SK-N-SH treated with all-trans-retinoic acid at 6 μM for 48 hours (cell line): ENCODE results near the gene GRIA1.

Experiments
- ATAC-seq: fragments of 200-7000 bp; cut with Tn5 transposase; 3 replicates; pipeline ENCODE4 v1.9.1; 2020; ENCODE audit warnings: mild to moderate bottlenecking, moderate library complexity
- ARNTL ChIP-seq: fragments of 450-650 bp; formaldehyde crosslinking; IDR thresholded peaks from 2 replicates; pipeline ENCODE4 v1.5.0; 2020; ENCODE audit warnings: low read depth, mild to moderate bottlenecking, moderate library complexity, borderline replicate concordance
- BACH2 ChIP-seq: fragments of 250-450 bp; sonication (Bioruptor Pico); IDR thresholded peaks from 2 replicates; pipeline ENCODE4 v1.9.0; 2021; ENCODE audit warnings: mild to moderate bottlenecking, borderline replicate concordance
- GLIS3 ChIP-seq: fragments of 250-450 bp; sonication (Bioruptor Pico); IDR thresholded peaks from 2 replicates; pipeline ENCODE4 v1.5.0; 2020; ENCODE audit warnings: mild to moderate bottlenecking, moderate library complexity
- ISL1 ChIP-seq: fragments of 250-450 bp; sonication (Bioruptor Pico); IDR thresholded peaks from 2 replicates; pipeline ENCODE4 v2.1.2; 2022; ENCODE audit warnings: mild to moderate bottlenecking, moderate library complexity
- OSR1 ChIP-seq: fragments of 250-450 bp; sonication (Bioruptor Pico); IDR thresholded peaks from 2 replicates; pipeline ENCODE4 v1.8.0; 2022; ENCODE audit warnings: moderate library complexity, mild to moderate bottlenecking, inconsistent platforms
- RARB ChIP-seq: fragments of 250-450 bp; sonication (Bioruptor Pico); IDR thresholded peaks from 2 replicates; pipeline ENCODE4 v1.8.0; 2021; ENCODE audit warnings: mild to moderate bottlenecking, moderate library complexity
- SNAI2 ChIP-seq: fragments of 250-450 bp; sonication (Bioruptor Pico); IDR thresholded peaks from 2 replicates; pipeline ENCODE4 v1.5.0; 2020; ENCODE audit warnings: mild to moderate bottlenecking, moderate library complexity
- TCF4 ChIP-seq: fragments of 250-450 bp; sonication (Bioruptor Pico); IDR thresholded peaks from 2 replicates; pipeline ENCODE4 v1.8.0; 2021; ENCODE audit warnings: mild to moderate bottlenecking, moderate library complexity, borderline replicate concordance
- TOX ChIP-seq: fragments of 250-450 bp; sonication (Bioruptor Pico); IDR thresholded peaks from 2 replicates; pipeline ENCODE4 v1.8.0; 2021; ENCODE audit warnings: mild to moderate bottlenecking, moderate library complexity, borderline replicate concordance
- ZFP3 ChIP-seq: fragments of 250-450 bp; sonication (Bioruptor Pico); IDR thresholded peaks from 2 replicates; pipeline ENCODE4 v1.5.0; 2020; ENCODE audit warnings: mild to moderate bottlenecking, moderate library complexity
- ZFP30 ChIP-seq: fragments of 450-650 bp; formaldehyde crosslinking; IDR thresholded peaks from 2 replicates; pipeline ENCODE4 v1.5.0; 2022; ENCODE audit warnings: mild to moderate bottlenecking, moderate library complexity
- ZNF565 ChIP-seq: fragments of 450-650 bp; formaldehyde crosslinking; conservative IDR thresholded peaks from 2 replicates; pipeline ENCODE4 v1.5.0; 2020; ENCODE audit warnings: low read depth, mild to moderate bottlenecking, moderate library complexity
- ZNF70 ChIP-seq: fragments of 450-650 bp; formaldehyde crosslinking; IDR thresholded peaks from 2 replicates; pipeline ENCODE4 v1.5.0; 2020; ENCODE audit warnings: mild to moderate bottlenecking, moderate library complexity
- ZNF8 ChIP-seq: fragments of 450-650 bp; formaldehyde crosslinking; IDR thresholded peaks from 2 replicates; pipeline ENCODE4 v1.5.0; 2020; ENCODE audit warnings: mild to moderate bottlenecking, moderate library complexity
- TF ChIP-seq, protein P1 (sequence below): fragments of 250-450 bp; sonication (Bioruptor Pico); IDR thresholded peaks from 2 replicates; pipeline ENCODE4 v1.5.1; 2021; ENCODE audit warnings: mild to moderate bottlenecking, moderate library complexity
- TF ChIP-seq, protein P2 (sequence below): fragments of 250-450 bp; sonication (Bioruptor Pico); IDR thresholded peaks from 2 replicates; pipeline ENCODE4 v1.8.0; 2020; ENCODE audit warnings: mild to moderate bottlenecking, moderate library complexity, borderline replicate concordance
- TF ChIP-seq, protein P3 (sequence below): fragments of 250-450 bp; sonication (Bioruptor Pico); IDR thresholded peaks from 2 replicates; pipeline ENCODE4 v1.5.0; 2020; ENCODE audit warnings: mild to moderate bottlenecking, moderate library complexity
- TF ChIP-seq, protein P4 (sequence below): fragments of 250-450 bp; sonication (Bioruptor Pico); IDR thresholded peaks from 2 replicates; pipeline ENCODE4 v1.8.0; 2021; ENCODE audit warnings: low read depth, mild to moderate bottlenecking, moderate library complexity, borderline replicate concordance
- TF ChIP-seq, protein P5 (sequence below): fragments of 250-450 bp; sonication (Bioruptor Pico); IDR thresholded peaks from 2 replicates; pipeline ENCODE4 v1.5.1; 2020; ENCODE audit warnings: low read depth, mild to moderate bottlenecking, moderate library complexity

The GRIA1 gene

DNA sequence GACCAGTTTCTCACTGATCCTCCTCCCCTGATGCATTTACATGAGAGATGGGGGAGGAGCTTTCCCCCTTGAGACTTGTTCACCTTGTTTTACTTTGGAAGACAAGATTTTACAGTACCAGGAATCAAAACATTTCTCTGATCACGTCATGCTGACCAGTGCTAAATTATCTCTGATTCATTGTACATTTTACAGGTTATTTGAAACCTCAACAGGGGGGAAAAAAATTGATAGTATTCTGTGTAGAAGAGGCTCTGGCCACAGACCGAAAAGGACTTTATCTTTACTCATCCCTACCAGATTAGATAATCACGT is 133.9 kb downstream of the GRIA1 start:
- TF ChIP-seq, protein P1, sequence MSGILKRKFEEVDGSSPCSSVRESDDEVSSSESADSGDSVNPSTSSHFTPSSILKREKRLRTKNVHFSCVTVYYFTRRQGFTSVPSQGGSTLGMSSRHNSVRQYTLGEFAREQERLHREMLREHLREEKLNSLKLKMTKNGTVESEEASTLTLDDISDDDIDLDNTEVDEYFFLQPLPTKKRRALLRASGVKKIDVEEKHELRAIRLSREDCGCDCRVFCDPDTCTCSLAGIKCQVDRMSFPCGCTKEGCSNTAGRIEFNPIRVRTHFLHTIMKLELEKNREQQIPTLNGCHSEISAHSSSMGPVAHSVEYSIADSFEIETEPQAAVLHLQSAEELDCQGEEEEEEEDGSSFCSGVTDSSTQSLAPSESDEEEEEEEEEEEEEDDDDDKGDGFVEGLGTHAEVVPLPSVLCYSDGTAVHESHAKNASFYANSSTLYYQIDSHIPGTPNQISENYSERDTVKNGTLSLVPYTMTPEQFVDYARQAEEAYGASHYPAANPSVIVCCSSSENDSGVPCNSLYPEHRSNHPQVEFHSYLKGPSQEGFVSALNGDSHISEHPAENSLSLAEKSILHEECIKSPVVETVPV: no peak
- no peak for TF ChIP-seq ZNF565 (CRISPR knock-in tag)
- no peak for TF ChIP-seq SNAI2 (CRISPR knock-in tag)
- no peak for TF ChIP-seq ZNF8 (CRISPR knock-in tag)
- no peak for TF ChIP-seq RARB
- TF ChIP-seq, all 23 proteins: peak for 0

DNA sequence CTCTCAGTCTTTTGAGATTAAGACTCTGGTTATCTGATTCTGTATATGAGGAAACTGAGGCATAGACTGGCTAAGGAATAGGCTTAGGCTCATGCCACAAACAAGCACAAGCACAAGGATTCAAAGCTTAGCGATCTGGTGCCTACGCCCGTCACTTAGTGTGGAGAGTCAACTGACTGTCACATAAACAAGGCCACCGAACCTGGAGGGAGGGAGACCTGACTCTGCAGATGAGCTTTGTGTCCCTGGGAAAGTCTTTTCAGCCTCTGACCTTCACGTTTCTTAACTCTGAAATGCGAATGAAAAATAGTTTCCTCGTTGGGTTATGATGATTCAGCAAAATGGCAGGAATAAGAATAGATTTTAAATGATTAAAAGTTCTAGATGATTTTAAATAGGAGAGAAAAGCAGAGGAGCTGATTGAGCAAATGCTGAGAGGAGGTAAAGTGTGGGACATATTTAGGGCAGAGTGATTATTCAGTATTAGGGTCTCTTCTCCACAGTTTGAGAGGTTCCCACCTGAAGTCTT is 135.4 kb downstream of the GRIA1 start:
- TF ChIP-seq ZNF8 (CRISPR knock-in tag) (no peak), ISL1 (CRISPR knock-in tag) (no peak), GLIS3 (CRISPR knock-in tag) (no peak), TCF4 (CRISPR knock-in tag) (no peak), OSR1 (CRISPR knock-in tag) (no peak), ARNTL (CRISPR knock-in tag) (no peak)
- TF ChIP-seq, protein P2, sequence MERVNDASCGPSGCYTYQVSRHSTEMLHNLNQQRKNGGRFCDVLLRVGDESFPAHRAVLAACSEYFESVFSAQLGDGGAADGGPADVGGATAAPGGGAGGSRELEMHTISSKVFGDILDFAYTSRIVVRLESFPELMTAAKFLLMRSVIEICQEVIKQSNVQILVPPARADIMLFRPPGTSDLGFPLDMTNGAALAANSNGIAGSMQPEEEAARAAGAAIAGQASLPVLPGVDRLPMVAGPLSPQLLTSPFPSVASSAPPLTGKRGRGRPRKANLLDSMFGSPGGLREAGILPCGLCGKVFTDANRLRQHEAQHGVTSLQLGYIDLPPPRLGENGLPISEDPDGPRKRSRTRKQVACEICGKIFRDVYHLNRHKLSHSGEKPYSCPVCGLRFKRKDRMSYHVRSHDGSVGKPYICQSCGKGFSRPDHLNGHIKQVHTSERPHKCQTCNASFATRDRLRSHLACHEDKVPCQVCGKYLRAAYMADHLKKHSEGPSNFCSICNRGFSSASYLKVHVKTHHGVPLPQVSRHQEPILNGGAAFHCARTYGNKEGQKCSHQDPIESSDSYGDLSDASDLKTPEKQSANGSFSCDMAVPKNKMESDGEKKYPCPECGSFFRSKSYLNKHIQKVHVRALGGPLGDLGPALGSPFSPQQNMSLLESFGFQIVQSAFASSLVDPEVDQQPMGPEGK (CRISPR knock-in tag): no peak
- TF ChIP-seq, protein P3, sequence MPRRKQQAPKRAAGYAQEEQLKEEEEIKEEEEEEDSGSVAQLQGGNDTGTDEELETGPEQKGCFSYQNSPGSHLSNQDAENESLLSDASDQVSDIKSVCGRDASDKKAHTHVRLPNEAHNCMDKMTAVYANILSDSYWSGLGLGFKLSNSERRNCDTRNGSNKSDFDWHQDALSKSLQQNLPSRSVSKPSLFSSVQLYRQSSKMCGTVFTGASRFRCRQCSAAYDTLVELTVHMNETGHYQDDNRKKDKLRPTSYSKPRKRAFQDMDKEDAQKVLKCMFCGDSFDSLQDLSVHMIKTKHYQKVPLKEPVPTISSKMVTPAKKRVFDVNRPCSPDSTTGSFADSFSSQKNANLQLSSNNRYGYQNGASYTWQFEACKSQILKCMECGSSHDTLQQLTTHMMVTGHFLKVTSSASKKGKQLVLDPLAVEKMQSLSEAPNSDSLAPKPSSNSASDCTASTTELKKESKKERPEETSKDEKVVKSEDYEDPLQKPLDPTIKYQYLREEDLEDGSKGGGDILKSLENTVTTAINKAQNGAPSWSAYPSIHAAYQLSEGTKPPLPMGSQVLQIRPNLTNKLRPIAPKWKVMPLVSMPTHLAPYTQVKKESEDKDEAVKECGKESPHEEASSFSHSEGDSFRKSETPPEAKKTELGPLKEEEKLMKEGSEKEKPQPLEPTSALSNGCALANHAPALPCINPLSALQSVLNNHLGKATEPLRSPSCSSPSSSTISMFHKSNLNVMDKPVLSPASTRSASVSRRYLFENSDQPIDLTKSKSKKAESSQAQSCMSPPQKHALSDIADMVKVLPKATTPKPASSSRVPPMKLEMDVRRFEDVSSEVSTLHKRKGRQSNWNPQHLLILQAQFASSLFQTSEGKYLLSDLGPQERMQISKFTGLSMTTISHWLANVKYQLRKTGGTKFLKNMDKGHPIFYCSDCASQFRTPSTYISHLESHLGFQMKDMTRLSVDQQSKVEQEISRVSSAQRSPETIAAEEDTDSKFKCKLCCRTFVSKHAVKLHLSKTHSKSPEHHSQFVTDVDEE (CRISPR knock-in tag): no peak
- no peak for ATAC-seq

More for the DNA sequence above, 133.9 kb downstream of the GRIA1 start:
- no peak for ATAC-seq

DNA sequence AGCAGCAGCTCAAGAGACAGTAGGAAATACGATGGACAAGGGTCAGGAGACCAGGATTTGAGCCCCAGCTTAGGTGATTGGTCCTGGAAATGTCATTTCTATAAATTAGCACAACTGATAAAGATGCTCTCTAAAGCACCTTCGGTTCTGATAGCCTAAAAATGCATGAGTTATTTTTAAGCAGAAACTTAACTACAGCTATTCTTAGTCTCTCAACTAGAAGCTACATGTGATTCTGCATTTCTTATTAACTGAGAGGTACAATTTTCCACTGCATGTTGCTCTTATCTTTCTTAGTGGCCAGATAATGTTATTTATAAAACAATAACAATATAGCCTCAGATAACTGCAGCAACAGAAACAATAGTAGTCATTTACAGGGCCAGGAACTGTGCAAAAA is 136.4 kb downstream of the GRIA1 start:
- TF ChIP-seq, protein P4, sequence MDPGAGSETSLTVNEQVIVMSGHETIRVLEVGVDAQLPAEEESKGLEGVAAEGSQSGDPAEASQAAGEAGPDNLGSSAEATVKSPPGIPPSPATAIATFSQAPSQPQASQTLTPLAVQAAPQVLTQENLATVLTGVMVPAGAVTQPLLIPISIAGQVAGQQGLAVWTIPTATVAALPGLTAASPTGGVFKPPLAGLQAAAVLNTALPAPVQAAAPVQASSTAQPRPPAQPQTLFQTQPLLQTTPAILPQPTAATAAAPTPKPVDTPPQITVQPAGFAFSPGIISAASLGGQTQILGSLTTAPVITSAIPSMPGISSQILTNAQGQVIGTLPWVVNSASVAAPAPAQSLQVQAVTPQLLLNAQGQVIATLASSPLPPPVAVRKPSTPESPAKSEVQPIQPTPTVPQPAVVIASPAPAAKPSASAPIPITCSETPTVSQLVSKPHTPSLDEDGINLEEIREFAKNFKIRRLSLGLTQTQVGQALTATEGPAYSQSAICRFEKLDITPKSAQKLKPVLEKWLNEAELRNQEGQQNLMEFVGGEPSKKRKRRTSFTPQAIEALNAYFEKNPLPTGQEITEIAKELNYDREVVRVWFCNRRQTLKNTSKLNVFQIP (CRISPR knock-in tag): no peak
- TF ChIP-seq ZFP3 (CRISPR knock-in tag): no peak
- TF ChIP-seq, protein P1: no peak
- TF ChIP-seq ZNF70 (CRISPR knock-in tag): no peak
- TF ChIP-seq TOX (CRISPR knock-in tag): no peak
- TF ChIP-seq GLIS3 (CRISPR knock-in tag): no peak
- no peak for TF ChIP-seq ZFP30 (CRISPR knock-in tag)
- TF ChIP-seq, protein P5, sequence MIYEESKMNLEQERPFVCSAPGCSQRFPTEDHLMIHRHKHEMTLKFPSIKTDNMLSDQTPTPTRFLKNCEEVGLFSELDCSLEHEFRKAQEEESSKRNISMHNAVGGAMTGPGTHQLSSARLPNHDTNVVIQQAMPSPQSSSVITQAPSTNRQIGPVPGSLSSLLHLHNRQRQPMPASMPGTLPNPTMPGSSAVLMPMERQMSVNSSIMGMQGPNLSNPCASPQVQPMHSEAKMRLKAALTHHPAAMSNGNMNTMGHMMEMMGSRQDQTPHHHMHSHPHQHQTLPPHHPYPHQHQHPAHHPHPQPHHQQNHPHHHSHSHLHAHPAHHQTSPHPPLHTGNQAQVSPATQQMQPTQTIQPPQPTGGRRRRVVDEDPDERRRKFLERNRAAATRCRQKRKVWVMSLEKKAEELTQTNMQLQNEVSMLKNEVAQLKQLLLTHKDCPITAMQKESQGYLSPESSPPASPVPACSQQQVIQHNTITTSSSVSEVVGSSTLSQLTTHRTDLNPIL (CRISPR knock-in tag): no peak
- TF ChIP-seq BACH2 (CRISPR knock-in tag): no peak
- TF ChIP-seq, all 23 proteins: peak for 0
- ATAC-seq: no peak
